GM12878 (cell line): ENCODE results near the gene CLDN14. TPM values are rescaled to one million over a fixed set of nuclear protein-coding genes. Genes with fewer than 3 reads are reported as not detected.

Experiments used
- ATAC-seq: fragments of 200-7000 bp; cut with Tn5 transposase; 3 replicates; pipeline ENCODE4 v1.9.1; 2020; ENCODE audit warnings: mild to moderate bottlenecking, moderate library complexity
- BruUV-seq: library from RNA; stranded (reverse); fragments of 400-500 nt; replicated peaks from 2 replicates; lab custom pipeline; 2021; lab: Mats Ljungman, UMichigan
- CTCF ChIA-PET: fragments of 300-600 bp; sonication (Branson Sonifier 250); formaldehyde crosslinking; extraction: SDS; loops from one replicate; lab custom pipeline; 2021; ENCODE audit warnings: inconsistent platforms; lab: Yijun Ruan, JAX
- POLR2A ChIA-PET: fragments of 350-600 bp; formaldehyde crosslinking; extraction: SDS; loops from one replicate; lab custom pipeline; 2021; ENCODE audit warnings: inconsistent platforms; lab: Charles Lee
- RAD21 ChIA-PET: fragments of 300-600 bp; sonication (Branson Sonifier 250); formaldehyde crosslinking; loops from one replicate; lab custom pipeline; 2023; ENCODE audit warnings: antibody characterized with exemption; ENCODE audit not compliant: unreplicated experiment; lab: Charles Lee
- SMC1A ChIA-PET: fragments of 300-600 bp; sonication (Branson Sonifier 250); formaldehyde crosslinking; loops from one replicate; lab custom pipeline; 2023; ENCODE audit not compliant: unreplicated experiment, uncharacterized antibody; lab: Charles Lee
- DNase-seq: peaks from one replicate; pipeline ENCODE4 v3.0.0-alpha.2; 2011; ENCODE audit warnings: low read depth, low spot score
- FAIRE-seq: peaks from 3 replicates; lab custom pipeline; 2011; peaks lifted over from hg19 to GRCh38; lab: Jason Lieb, UNC
- H2AFZ ChIP-seq: 2 replicates; pipeline ENCODE4 v1.6.0; 2011; ENCODE audit warnings: low read depth, low read length, control low read depth; ENCODE audit not compliant: control insufficient read depth
- H3K27ac ChIP-seq: 2 replicates; pipeline ENCODE4 v1.5.1; 2011; ENCODE audit warnings: control low read depth; ENCODE audit not compliant: control insufficient read depth, insufficient read depth
- H3K27me3 ChIP-seq, 2 experiments: replicated peaks in 1 of 2; 2 replicates each; pipeline versions ENCODE4 v1.6.0 to v1.6.1; 2011; ENCODE audit warnings: low read length in 1 of 2; ENCODE audit not compliant: control insufficient read depth in 2 of 2, insufficient read depth in 2 of 2
- H3K36me3 ChIP-seq, 2 experiments: 2 replicates each; pipeline ENCODE4 v1.5.1; 2011; ENCODE audit warnings: low read length in 1 of 2; ENCODE audit not compliant: control insufficient read depth in 2 of 2, insufficient read depth in 2 of 2
- H3K4me1 ChIP-seq: 2 replicates; pipeline ENCODE4 v1.6.1; 2011; ENCODE audit warnings: mild to moderate bottlenecking, low read length, moderate library complexity, mixed read lengths; ENCODE audit not compliant: control insufficient read depth, insufficient read depth
- H3K4me2 ChIP-seq: 2 replicates; pipeline ENCODE4 v1.6.0; 2011; ENCODE audit warnings: control low read depth; ENCODE audit not compliant: control insufficient read depth, insufficient read depth
- H3K4me3 ChIP-seq: fragments of 200-600 bp; sonication (generic); 2 replicates; pipeline ENCODE4 v1.5.1; 2016
- H3K79me2 ChIP-seq: 2 replicates; pipeline ENCODE4 v1.6.0; 2011; ENCODE audit warnings: low read length; ENCODE audit not compliant: control insufficient read depth, insufficient read depth
- H3K9ac ChIP-seq: 2 replicates; pipeline ENCODE4 v1.8.0; 2011; ENCODE audit warnings: low read length, control low read depth, mixed read lengths; ENCODE audit not compliant: control insufficient read depth, insufficient read depth
- H3K9me3 ChIP-seq: replicated peaks from 3 replicates; pipeline ENCODE4 v1.5.1; 2011; ENCODE audit warnings: mild to moderate bottlenecking, low read length; ENCODE audit not compliant: control insufficient read depth, insufficient read depth
- H4K20me1 ChIP-seq: 2 replicates; pipeline ENCODE4 v1.6.0; 2011; ENCODE audit not compliant: control insufficient read depth, insufficient read depth
- ASH2L ChIP-seq: fragments of 300-600, 200-600 bp; sonication (generic); IDR thresholded peaks from 2 replicates; pipeline ENCODE4 v1.6.1; 2017; ENCODE audit warnings: low read depth, mild to moderate bottlenecking, borderline replicate concordance
- CBFB ChIP-seq: IDR thresholded peaks from 2 replicates; pipeline ENCODE4 v1.6.1; 2016; ENCODE audit warnings: antibody characterized with exemption, low read depth
- ESRRA ChIP-seq: IDR thresholded peaks from 2 replicates; pipeline ENCODE4 v1.6.1; 2012; ENCODE audit warnings: mild to moderate bottlenecking, low read length, improper control_type of control experiment
- WGBS: methylation state at CpG from one replicate; pipeline ENCODE4 v1.1.6; 2016; ENCODE audit warnings: low lambda C conversion rate; ENCODE audit not compliant: insufficient replicate concordance, insufficient coverage; ENCODE audit errors: missing lambda C conversion rate; 5-methylcytosine and 5-hydroxymethylcytosine counted together
- in situ Hi-C: fragments of 300-500 bp; cut with MboI; formaldehyde crosslinking; loops from 9 replicates; pipeline ENCODE4 v1.14.3; 2018; ENCODE audit warnings: mixed read lengths
- intact Hi-C: fragments of 100-400 bp; cut with micrococcal nuclease; formaldehyde crosslinking; loops from one replicate; pipeline ENCODE4 v1.14.2; 2022; ENCODE audit not compliant: unreplicated experiment
- polyA plus RNA-seq, 11 experiments: library from polyadenylated mRNA; depleted of rRNA in 4 of 11; unstranded in 6 of 11; stranded (reverse) in 5 of 11; fragments of >200 nt; fragmentation: Nextera tagmentation in 4 of 11; fragmentation: Illumina TruSeq in 1 of 11; extraction: Ambion mirVana in 4 of 11; extraction: Trizol in 1 of 11; gene quantifications; 1 replicate in 1 of 11; 2 replicates in 10 of 11; pipeline versions ENCODE4 v1.2.1 to v1.2.3, GENCODE V29; 2011 to 2016; ENCODE audit warnings: inconsistent platforms in 2 of 11, missing spikeins in 2 of 11, low read depth in 1 of 11
- total RNA-seq, 4 experiments: library from RNA; depleted of rRNA in 3 of 4; stranded (reverse); fragments of >200 nt in 3 of 4; fragmentation: Illumina TruSeq in 1 of 4; extraction: Trizol in 1 of 4; gene quantifications; 2 replicates each; pipeline versions ENCODE4 v1.2.1 to v1.2.3, GENCODE V29; 2013 to 2021
- TF ChIP-seq, protein P1 (sequence below): fragments of 450-650 bp; formaldehyde crosslinking; IDR thresholded peaks from 2 replicates; pipeline ENCODE4 v1.5.0; 2022; ENCODE audit warnings: mild to moderate bottlenecking, missing genetic modification characterization
- TF ChIP-seq, protein P2 (sequence below): fragments of 450-650 bp; IDR thresholded peaks from 2 replicates; pipeline ENCODE4 v1.6.1; 2016; ENCODE audit warnings: mild to moderate bottlenecking
- TF ChIP-seq, protein P3 (sequence below): fragments of 450-650 bp; IDR thresholded peaks from 2 replicates; pipeline ENCODE4 v1.6.1; 2016; ENCODE audit warnings: mild to moderate bottlenecking, moderate library complexity, borderline replicate concordance
- TF ChIP-seq, protein P4 (sequence below): fragments of 450-650 bp; IDR thresholded peaks from 2 replicates; pipeline ENCODE4 v1.6.1; 2017; ENCODE audit warnings: mild to moderate bottlenecking, moderate library complexity

The CLDN14 gene
- total and polyA plus RNA-seq, 10 of the 15 experiments (the other 5 are each of a cell fraction or from before 2014, with no cell fraction given), result 0.90 to 19.4 (median 6.6) TPM

DNA sequence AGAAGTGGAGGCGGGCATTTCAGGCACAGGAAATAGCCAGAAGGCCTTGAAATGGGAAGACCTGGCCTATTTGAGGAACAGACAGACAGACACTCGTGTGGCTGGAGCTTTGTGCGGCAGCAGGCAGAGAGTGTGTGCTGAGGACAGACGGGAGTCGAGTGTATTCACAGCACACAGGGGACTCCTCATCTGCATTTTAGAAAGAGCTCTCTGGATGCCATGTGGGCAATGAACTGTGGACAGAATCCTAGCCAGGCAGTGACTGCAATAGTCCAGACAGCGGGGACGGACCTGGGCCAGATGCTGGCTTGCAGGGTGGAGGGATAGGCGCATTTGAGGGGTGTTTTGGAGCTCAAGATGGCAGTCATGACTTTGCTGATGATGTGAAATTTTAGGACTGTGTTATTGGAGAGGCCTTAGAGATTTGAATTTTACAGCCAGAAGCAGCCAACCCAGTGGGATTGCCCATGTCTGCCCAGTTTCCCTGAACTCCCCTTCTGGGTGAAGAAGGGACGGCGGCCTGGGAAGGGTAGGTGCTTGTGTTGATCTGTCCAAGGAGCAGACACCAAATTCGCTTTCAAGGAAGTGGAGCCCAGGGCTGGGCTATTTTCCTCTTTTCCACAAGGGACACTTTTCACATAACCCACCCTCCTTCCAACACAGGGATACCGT is 51.0 kb downstream of the CLDN14 start:
- Histone ChIP-seq H3K4me1 (no peaks in the 10 kb centered on the region; the same call in 1 of the 2 replicates), H4K20me1 (no peaks in the 10 kb centered on the region), H3K9ac (no peak overlapping the region), H2AFZ (no peak overlapping the region), H3K9me3 (no peaks in the 10 kb centered on the region), H3K27me3 (no peaks in the 10 kb centered on the region), H3K27ac (no peak overlapping the region), H3K79me2 (no peaks in the 10 kb centered on the region), H3K36me3 (no peaks in the 10 kb centered on the region), H3K4me3 (no peak overlapping the region), H3K4me2 (0 out of 2 replicates have a peak overlapping the region, but pooled peaks have one; percentile 75)
- CTCF ChIA-PET, result interaction anchor here (0.8 to 2.1 kb wide), 4 partner anchors 9 to 76 kb away, joined by 3 to 6 read pairs (median 4); no protein-coding TSS in a partner anchor
- DNase-seq (no peak), FAIRE-seq (no peak), ATAC-seq (no peak)
- WGBS, result 97% methylated on average over 12 of the region's 12 CpGs
- no TSS peak for BruUV-seq
- POLR2A ChIA-PET, result interaction anchor here (0.5 to 1.1 kb wide), 2 partner anchors 70 to 107 kb away, joined by 3 to 6 read pairs; no protein-coding TSS in a partner anchor
- intact Hi-C loops (loop anchor here (10.0 kb wide), 1 partner anchor 296 kb away; no protein-coding TSS in a partner anchor), in situ Hi-C loops (no loop called here)
- SMC1A ChIA-PET, result interaction anchor here (0.7 to 2.3 kb wide), 6 partner anchors 18 to 182 kb away, joined by 3 to 7 read pairs (median 3); no protein-coding TSS in a partner anchor
- RAD21 ChIA-PET, result interaction anchor here (1.4 to 2.2 kb wide), 2 partner anchors 75 to 76 kb away, joined by 4 to 7 read pairs; no protein-coding TSS in a partner anchor
- TF ChIP-seq, protein P1, sequence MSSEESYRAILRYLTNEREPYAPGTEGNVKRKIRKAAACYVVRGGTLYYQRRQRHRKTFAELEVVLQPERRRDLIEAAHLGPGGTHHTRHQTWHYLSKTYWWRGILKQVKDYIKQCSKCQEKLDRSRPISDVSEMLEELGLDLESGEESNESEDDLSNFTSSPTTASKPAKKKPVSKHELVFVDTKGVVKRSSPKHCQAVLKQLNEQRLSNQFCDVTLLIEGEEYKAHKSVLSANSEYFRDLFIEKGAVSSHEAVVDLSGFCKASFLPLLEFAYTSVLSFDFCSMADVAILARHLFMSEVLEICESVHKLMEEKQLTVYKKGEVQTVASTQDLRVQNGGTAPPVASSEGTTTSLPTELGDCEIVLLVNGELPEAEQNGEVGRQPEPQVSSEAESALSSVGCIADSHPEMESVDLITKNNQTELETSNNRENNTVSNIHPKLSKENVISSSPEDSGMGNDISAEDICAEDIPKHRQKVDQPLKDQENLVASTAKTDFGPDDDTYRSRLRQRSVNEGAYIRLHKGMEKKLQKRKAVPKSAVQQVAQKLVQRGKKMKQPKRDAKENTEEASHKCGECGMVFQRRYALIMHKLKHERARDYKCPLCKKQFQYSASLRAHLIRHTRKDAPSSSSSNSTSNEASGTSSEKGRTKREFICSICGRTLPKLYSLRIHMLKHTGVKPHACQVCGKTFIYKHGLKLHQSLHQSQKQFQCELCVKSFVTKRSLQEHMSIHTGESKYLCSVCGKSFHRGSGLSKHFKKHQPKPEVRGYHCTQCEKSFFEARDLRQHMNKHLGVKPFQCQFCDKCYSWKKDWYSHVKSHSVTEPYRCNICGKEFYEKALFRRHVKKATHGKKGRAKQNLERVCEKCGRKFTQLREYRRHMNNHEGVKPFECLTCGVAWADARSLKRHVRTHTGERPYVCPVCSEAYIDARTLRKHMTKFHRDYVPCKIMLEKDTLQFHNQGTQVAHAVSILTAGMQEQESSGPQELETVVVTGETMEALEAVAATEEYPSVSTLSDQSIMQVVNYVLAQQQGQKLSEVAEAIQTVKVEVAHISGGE (CRISPR knock-in tag), result no peak
- TF ChIP-seq ESRRA (no peak), ASH2L (no peak), CBFB (no peak)
- TF ChIP-seq, protein P2, sequence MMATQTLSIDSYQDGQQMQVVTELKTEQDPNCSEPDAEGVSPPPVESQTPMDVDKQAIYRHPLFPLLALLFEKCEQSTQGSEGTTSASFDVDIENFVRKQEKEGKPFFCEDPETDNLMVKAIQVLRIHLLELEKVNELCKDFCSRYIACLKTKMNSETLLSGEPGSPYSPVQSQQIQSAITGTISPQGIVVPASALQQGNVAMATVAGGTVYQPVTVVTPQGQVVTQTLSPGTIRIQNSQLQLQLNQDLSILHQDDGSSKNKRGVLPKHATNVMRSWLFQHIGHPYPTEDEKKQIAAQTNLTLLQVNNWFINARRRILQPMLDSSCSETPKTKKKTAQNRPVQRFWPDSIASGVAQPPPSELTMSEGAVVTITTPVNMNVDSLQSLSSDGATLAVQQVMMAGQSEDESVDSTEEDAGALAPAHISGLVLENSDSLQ, result no peak
- TF ChIP-seq, protein P3, sequence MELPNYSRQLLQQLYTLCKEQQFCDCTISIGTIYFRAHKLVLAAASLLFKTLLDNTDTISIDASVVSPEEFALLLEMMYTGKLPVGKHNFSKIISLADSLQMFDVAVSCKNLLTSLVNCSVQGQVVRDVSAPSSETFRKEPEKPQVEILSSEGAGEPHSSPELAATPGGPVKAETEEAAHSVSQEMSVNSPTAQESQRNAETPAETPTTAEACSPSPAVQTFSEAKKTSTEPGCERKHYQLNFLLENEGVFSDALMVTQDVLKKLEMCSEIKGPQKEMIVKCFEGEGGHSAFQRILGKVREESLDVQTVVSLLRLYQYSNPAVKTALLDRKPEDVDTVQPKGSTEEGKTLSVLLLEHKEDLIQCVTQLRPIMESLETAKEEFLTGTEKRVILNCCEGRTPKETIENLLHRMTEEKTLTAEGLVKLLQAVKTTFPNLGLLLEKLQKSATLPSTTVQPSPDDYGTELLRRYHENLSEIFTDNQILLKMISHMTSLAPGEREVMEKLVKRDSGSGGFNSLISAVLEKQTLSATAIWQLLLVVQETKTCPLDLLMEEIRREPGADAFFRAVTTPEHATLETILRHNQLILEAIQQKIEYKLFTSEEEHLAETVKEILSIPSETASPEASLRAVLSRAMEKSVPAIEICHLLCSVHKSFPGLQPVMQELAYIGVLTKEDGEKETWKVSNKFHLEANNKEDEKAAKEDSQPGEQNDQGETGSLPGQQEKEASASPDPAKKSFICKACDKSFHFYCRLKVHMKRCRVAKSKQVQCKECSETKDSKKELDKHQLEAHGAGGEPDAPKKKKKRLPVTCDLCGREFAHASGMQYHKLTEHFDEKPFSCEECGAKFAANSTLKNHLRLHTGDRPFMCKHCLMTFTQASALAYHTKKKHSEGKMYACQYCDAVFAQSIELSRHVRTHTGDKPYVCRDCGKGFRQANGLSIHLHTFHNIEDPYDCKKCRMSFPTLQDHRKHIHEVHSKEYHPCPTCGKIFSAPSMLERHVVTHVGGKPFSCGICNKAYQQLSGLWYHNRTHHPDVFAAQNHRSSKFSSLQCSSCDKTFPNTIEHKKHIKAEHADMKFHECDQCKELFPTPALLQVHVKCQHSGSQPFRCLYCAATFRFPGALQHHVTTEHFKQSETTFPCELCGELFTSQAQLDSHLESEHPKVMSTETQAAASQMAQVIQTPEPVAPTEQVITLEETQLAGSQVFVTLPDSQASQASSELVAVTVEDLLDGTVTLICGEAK, result no peak
- TF ChIP-seq, protein P4, sequence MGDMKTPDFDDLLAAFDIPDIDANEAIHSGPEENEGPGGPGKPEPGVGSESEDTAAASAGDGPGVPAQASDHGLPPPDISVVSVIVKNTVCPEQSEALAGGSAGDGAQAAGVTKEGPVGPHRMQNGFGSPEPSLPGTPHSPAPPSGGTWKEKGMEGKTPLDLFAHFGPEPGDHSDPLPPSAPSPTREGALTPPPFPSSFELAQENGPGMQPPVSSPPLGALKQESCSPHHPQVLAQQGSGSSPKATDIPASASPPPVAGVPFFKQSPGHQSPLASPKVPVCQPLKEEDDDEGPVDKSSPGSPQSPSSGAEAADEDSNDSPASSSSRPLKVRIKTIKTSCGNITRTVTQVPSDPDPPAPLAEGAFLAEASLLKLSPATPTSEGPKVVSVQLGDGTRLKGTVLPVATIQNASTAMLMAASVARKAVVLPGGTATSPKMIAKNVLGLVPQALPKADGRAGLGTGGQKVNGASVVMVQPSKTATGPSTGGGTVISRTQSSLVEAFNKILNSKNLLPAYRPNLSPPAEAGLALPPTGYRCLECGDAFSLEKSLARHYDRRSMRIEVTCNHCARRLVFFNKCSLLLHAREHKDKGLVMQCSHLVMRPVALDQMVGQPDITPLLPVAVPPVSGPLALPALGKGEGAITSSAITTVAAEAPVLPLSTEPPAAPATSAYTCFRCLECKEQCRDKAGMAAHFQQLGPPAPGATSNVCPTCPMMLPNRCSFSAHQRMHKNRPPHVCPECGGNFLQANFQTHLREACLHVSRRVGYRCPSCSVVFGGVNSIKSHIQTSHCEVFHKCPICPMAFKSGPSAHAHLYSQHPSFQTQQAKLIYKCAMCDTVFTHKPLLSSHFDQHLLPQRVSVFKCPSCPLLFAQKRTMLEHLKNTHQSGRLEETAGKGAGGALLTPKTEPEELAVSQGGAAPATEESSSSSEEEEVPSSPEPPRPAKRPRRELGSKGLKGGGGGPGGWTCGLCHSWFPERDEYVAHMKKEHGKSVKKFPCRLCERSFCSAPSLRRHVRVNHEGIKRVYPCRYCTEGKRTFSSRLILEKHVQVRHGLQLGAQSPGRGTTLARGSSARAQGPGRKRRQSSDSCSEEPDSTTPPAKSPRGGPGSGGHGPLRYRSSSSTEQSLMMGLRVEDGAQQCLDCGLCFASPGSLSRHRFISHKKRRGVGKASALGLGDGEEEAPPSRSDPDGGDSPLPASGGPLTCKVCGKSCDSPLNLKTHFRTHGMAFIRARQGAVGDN, result no peak
